ENCODE results near the gene PRR3.

DNA sequence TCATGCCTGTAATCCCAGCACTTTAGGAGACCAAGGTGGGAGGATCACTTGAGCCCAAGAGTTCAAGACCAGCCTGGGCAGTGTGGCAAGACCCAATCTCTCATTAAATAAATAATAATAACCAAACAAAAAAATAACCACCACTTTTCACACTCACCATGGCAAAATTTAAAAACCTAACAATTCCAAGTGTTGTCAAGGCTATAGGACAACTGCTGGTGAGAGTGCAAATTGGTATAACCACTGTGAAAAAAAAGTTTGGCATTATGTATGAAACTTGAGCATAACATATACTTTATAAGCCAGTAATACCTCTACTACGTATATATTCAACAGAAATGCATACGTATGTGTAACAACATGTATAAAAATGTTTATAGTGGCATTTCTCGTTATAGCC, 3.8 kb downstream of the PRR3 start:
- TF ChIP-seq CTCF (IDR thresholded peaks at IDR 0.05) (no peak), REST (IDR thresholded peaks at IDR 0.05; ENCODE audit: insufficient read depth in 1 of 2, low read depth in 2 of 2, low read length in 1 of 2) (no peak)

Measured in Panc1 (cell line).